Aortic smooth muscle cell (primary cell): ENCODE measurements around the gene MRPL44. TPM values are rescaled to one million over a fixed set of nuclear protein-coding genes. Genes with fewer than 3 reads are reported as not detected.

Experiments used
- total RNA-seq: library from RNA; depleted of rRNA; stranded (reverse); fragments of >200 nt; gene quantifications from 2 replicates; pipeline ENCODE4 v1.2.3, GENCODE V29; 2014

Gene MRPL44
- 21.3 and 25.1 TPM in 2 replicates for total RNA-seq

DNA sequence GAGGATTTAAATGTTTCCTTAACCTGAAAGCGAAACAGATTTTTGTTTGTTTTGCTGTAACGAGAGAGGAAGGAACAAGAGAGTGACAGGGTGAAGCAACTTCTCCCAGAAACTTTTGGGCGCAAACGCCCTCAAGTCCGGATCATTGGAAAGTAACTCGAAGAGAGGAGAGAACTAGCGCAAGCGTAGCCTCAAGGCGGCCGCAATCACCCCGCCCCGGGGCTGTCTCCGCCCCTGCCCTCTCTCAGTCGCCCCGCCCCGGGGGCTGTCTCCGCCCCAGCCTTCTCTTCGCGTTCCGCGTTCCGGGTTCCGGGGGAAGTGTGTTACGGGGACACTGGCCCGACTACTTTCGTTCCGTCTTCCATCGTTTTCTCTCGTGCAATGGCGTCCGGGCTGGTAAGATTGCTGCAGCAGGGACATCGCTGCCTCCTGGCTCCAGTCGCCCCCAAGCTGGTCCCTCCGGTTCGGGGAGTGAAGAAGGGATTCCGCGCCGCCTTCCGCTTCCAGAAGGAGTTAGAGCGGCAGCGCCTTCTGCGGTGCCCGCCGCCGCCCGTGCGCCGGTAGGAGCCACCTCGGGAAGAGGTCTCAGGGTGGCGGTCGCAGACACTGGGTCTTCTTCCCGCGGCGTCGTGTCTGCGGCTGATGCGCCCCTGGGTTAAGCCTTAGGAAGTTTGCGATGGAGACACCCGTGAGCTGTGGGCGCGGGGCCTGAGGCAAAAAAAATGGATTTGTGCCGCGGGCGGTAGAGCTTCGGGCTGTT is at the start of gene MRPL44:
MRPL44 (plus strand) TSS at position 372 of the 760 bp plus-strand sequence; CDS start at position 382, 10 bp downstream.

DNA sequence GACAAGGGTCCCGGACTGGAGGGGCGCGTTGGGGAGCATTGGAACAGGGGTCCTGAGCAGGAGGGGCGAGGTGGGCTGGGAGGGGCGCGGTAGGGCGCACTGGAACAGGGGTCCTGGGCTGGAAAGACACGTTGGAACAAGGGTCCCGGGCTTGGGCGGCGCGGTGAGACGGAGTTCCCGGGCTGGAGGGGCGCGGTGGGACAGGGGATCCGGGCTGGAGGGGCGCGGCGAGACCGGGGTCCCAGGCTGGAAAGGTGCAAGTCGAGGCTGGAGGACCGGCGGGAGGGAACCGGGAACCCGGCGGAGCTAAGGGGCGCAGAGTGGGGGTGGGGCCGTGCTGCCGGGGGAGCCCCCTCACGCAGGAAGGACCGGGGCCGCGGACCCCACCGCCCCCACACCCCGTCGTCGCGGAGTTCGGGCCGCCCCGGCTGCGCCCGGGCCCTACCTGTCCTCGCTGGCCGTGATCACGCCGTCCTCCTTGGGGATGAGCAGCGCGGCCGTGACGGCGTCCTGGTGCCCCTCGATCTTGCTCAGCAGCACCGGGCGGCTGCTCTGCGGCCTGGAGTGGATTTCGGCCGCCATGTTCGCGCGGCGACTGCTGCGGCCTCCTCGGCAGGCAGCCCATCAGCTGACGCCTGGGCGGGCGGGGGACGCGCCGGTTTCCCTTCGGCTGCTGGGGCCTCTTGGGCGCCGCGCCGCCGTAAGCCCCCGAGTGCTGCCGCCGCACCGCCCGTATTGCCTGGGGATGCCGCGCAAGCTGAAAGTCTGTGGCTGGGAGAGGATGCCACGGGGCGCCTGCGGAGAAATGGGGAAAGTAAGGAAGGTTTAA is 12.3 kb upstream of the MRPL44 start, which contains the start of gene WDFY1:
WDFY1 (minus strand) TSS at position 633 of the 829 bp plus-strand sequence; CDS start at position 582, 51 bp downstream.

Other genes with a start within 250 kb of the MRPL44 start
- 22.6 and 28.7 TPM in 2 replicates for gene AP1S3, start 119.9 kb upstream of the MRPL44 start, total RNA-seq
- 110 and 138 TPM in 2 replicates for gene WDFY1, start 12.1 kb upstream of the MRPL44 start, total RNA-seq
- 501 and 1,107 TPM in 2 replicates for gene SERPINE2, start 81.8 kb downstream of the MRPL44 start, total RNA-seq